Measurements from ENCODE around the gene HESX1.

Gene HESX1

GRCh38 chr3:57199895-57200297, at the start of gene HESX1:
TSS of gene HESX1 (minus strand) at chr3:57199978. CDS start at chr3:57199918, 60 bp downstream.
- DNase-seq (ENCODE audit: low spot score), result no peak

GRCh38 chr3:57244946-57245345, 45.2 kb upstream of the HESX1 start:
- DNase-seq (ENCODE audit: low spot score), result no peak

GRCh38 chr3:57234613-57235575, 35.1 kb upstream of the HESX1 start:
- DNase-seq (ENCODE audit: low spot score), result no peak

GRCh38 chr3:57233799-57234198, 34.0 kb upstream of the HESX1 start:
- DNase-seq (ENCODE audit: low spot score), result no peak

GRCh38 chr3:57230006-57230405, 30.2 kb upstream of the HESX1 start:
- no peak for DNase-seq (ENCODE audit: low spot score)

GRCh38 chr3:57227930-57228751, 28.4 kb upstream of the HESX1 start:
- peak; percentile 41 for DNase-seq (ENCODE audit: low spot score)

- peak; percentile 92 for DNase-seq (ENCODE audit: low spot score)
Measured at GRCh38 chr3:57227204-57227929, 27.6 kb upstream of the HESX1 start, which contains the start of gene APPL1. TSS of gene APPL1 (plus strand) at chr3:57227729. CDS start at chr3:57227884, 155 bp downstream.

- DNase-seq (ENCODE audit: low spot score), result no peak
Measured at GRCh38 chr3:57226176-57226575, 26.4 kb upstream of the HESX1 start.

- DNase-seq (ENCODE audit: low spot score), result no peak
Measured at GRCh38 chr3:57224856-57225255, 25.1 kb upstream of the HESX1 start.

GRCh38 chr3:57221883-57222282, 22.1 kb upstream of the HESX1 start:
- DNase-seq (ENCODE audit: low spot score), result no peak

- no peak for DNase-seq (ENCODE audit: low spot score)
Measured at GRCh38 chr3:57206423-57206822, 6.6 kb upstream of the HESX1 start.

- no peak for DNase-seq (ENCODE audit: low spot score)
Measured at GRCh38 chr3:57194641-57195040, 5.1 kb downstream of the HESX1 start.

- DNase-seq (ENCODE audit: low spot score), result no peak
Measured at GRCh38 chr3:57192028-57192427, 7.8 kb downstream of the HESX1 start.

GRCh38 chr3:57184526-57184925, 15.3 kb downstream of the HESX1 start:
- DNase-seq (ENCODE audit: low spot score), result no peak

- no peak for DNase-seq (ENCODE audit: low spot score)
Measured at GRCh38 chr3:57179580-57180410, 20.0 kb downstream of the HESX1 start.

- no peak for DNase-seq (ENCODE audit: low spot score)
Measured at GRCh38 chr3:57176045-57176444, 23.7 kb downstream of the HESX1 start.

- no peak for DNase-seq (ENCODE audit: low spot score)
Measured at GRCh38 chr3:57173687-57174086, 26.1 kb downstream of the HESX1 start.

- no peak for DNase-seq (ENCODE audit: low spot score)
Measured at GRCh38 chr3:57170946-57171345, 28.8 kb downstream of the HESX1 start.

- DNase-seq (ENCODE audit: low spot score), result peak; percentile 70
Measured at GRCh38 chr3:57169872-57170623, 29.7 kb downstream of the HESX1 start.

- DNase-seq (ENCODE audit: low spot score), result no peak
Measured at GRCh38 chr3:57169108-57169507, 30.7 kb downstream of the HESX1 start.

All from activated CD4-positive, alpha-beta T cell treated with anti-CD3 and anti-CD28 coated beads, Interleukin-2, Interleukin-4, amounts not matched to agents 100 ng/mL and 50 ng/mL, durations not matched to agents 16 hours and 8 hours (primary cell).